Astrocyte (in vitro differentiated cells and primary cell): Measurements from ENCODE around the gene POLD3.

Experiments
- CTCF ChIP-seq: IDR thresholded peaks from 2 replicates; pipeline ENCODE4 v1.5.1; 2011; ENCODE audit warnings: low read depth, mild to moderate bottlenecking, inconsistent platforms, low read length, moderate library complexity; ENCODE audit not compliant: insufficient read depth
- EZH2 ChIP-seq: IDR thresholded peaks from 2 replicates; pipeline ENCODE4 v1.6.1; 2012; ENCODE audit warnings: mild to moderate bottlenecking, low read length, inconsistent platforms; ENCODE audit not compliant: insufficient read depth

GRCh38 chr11:74620531-74620930 is 28.1 kb downstream of the POLD3 start:
- TF ChIP-seq CTCF (no peak), EZH2 (no peak)
